HG02798 (cell line): ENCODE measurements around the gene DLL1.

Experiments used
- ATAC-seq: cut with Tn5 transposase; IDR thresholded peaks from one replicate; pipeline ENCODE4 v1.9.1; 2021; ENCODE audit warnings: mild to moderate bottlenecking; ENCODE audit not compliant: unreplicated experiment, poor library complexity

Gene DLL1

DNA sequence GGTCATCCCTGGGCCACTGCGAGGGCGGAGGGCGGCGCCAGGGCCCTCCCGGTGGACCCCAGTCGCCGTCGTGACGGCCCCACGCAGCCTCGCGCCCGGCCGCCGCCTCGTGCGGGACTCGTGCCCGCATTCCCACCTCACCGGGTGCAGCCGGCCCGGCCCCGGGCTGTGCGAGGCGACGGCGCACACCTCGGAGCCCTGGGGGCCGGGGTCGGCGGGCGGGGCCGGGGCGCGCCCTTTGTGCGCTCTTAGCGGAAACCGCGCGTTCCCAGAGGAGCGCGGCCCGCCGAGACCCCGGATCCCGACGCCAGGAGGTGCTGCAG, 5.5 kb upstream of the DLL1 start:
- ATAC-seq: no peak

DNA sequence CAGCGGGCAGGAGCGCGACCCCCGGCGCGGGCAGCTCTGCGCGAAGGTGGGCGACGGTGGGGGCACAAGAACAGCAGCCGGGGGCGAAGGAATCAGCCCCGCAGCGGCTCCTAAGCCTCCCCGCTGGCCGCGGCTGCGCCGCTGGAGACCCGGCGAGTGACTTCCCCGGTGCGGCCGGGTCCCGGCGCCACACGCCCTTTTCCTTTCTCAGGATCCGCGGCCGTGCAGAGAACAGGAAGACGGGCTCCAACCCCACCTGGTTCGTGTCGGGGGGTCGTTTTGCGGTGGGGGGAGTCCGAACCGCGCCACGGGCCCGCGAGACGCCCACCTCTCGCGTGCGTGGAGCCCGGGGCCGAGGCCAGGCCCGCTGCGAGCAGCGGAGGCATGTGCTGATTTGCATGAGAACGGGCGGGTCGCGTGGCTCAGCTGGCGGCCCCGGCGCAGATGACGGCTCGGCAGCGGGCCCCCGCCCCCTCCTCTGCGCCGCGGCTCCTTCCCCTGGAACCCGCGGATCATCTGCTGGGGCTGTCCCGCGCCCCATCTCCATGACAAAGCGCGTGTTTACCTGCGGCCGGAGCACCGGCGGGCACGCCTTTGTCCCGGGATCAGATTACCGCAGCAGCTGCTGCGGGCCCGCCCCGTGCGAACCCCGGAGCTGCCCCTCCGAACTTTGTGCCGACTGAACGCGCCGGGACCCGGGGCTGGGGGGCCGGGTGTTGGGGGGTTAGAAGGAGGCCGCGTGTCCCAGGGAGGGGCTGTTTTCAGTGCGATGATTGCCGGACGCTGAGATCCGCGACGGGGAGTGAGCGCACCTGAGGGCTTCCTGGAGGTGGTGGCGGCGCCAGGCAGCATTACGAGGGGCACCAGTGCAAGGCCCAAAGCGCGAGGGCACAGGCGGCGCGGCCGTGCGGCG, 4.9 kb upstream of the DLL1 start:
- ATAC-seq: peak; percentile 72

DNA sequence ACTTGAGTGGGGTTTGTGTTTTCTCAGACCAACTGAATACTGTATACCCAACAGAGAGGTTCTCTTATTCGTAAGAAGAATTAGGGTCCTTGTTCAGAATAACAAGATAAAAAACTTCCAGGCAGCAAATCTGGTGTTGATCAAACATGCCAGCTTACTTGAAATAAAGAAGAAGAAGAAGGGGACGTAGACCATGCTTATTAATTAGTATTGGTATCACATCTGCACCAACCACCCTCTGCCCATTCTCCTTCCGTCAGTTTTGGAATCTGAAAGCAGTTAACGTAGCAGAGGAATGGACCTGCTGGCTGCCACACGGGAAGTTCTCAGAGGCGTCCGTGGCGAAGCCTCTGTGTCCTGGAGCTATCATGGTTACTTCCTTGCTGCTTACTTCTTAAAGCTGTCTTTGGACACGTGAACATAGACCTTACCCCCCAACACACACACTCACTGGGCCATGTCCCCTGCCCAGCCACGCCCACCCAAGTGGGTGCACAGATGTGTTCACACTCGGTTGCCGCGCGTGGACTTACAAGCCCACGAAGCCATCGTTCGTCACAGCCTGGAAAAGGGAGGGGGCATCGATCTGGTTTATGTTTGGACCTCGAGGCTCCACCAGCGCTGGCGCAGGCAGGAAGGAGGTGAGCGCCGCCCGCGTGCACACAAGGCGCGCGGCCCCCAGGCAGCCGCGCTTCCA, 4.1 kb upstream of the DLL1 start:
- no peak for ATAC-seq

DNA sequence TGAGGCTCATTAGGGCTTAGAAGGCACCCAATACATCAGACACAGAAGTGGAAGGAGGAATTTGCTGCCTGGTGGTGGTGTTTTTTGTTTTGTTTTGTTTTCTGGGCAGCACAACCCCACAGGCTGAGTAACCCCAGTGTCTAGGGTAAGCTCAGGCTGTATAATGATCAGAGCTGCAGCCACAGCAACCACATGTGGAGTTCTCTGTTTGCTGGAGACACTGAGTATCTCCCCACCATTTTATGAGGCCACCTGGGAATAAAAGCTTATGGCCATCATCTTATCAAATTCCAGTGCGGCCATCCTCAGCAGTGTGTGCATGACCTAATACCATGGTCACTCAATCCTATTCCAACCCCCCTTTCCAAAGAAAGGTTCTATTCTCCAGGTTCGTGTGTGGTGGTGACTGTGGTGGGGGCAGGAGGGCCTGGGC, 3.4 kb upstream of the DLL1 start:
- no peak for ATAC-seq

DNA sequence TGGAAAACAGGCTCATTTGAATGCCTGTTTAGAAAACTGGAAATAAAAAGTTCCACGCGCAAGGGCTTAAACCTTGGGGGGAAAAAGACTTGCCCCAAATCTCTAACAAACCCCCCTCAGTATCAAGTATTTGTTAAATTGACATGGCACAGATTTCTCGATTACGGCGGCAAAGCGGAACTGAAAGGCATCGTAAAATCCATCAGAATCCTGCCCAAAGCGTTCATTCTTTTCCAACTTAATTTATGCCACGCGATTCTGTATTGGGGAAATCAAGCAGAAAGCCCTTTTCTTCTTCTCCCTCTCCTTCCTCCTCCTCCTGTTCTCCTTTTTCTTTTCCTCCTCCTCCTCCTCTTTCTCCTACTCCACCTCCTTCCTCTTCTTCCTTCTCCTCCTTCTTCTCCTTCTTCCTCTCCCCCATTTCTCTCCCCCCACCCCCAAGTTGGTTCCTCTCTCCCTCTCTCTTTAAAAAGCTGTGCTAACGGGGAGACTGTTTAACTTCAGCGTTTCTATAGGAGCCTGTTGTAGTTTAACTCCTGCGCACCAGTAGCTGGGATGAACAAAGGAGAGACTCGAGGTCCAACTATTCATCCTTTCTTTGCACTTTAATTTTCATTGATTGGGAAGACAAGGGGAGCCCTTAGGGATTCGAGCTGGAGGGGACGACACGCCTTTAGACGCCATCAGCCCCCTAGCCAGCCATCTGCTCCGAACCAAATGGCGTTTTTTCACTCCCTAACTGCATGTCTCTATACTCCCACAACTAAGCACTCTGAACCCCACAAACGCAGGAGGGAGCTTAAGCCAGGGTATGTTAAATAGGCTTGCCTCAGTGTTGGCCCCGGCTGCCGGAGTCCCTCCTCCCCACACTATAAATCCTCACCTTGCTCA, 2.7 kb upstream of the DLL1 start:
- ATAC-seq: no peak

DNA sequence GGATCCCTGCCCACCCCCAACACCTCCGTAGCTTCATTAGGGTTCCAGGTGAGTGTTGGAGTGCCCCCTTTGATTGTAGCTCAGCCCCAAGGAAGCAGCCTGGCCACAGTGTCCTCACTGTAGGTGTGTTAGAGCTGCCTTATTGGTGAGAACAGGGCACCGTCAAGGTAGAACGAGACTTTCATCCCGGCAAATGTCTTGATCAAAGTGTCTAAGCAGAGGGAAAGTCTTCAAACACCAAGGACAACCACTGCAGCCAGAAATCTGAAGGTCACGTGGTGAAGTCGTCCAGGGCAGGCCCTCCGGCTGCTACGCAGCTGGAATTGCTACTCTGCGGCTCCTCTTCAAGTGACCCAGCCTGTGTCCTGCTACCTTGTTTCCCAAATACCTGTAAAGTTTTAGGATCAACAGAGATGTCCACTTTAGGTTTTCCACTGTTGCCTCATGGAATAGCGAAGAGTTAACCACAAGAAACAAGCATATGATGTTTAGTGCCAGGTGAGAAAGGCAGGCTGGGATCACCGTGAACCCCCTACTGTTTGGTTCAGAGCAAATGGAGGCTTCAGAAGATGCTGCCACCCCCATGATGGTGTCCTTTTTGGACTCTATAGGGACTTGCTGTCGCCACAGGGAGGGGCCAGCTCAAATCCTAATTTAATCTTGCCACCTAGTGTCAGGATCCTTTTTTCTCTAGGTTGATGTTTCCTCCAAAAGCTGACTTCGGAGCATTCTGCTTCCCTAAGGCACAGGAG, 1.7 kb upstream of the DLL1 start:
- no peak for ATAC-seq

DNA sequence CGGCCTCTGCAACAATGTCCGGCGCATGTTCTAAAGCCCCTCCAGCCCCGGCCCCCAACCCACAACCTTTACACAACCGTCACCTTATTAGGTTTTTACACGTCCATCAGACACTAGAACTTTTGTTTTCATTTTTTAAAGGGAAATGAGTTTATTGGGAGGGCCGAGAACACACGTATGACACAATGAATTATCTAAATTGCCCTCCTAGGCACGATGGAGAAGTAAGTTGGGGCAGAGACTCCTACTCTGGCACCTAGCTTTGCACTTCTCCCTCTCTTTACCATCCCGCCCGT, 1.2 kb upstream of the DLL1 start:
- no peak for ATAC-seq

DNA sequence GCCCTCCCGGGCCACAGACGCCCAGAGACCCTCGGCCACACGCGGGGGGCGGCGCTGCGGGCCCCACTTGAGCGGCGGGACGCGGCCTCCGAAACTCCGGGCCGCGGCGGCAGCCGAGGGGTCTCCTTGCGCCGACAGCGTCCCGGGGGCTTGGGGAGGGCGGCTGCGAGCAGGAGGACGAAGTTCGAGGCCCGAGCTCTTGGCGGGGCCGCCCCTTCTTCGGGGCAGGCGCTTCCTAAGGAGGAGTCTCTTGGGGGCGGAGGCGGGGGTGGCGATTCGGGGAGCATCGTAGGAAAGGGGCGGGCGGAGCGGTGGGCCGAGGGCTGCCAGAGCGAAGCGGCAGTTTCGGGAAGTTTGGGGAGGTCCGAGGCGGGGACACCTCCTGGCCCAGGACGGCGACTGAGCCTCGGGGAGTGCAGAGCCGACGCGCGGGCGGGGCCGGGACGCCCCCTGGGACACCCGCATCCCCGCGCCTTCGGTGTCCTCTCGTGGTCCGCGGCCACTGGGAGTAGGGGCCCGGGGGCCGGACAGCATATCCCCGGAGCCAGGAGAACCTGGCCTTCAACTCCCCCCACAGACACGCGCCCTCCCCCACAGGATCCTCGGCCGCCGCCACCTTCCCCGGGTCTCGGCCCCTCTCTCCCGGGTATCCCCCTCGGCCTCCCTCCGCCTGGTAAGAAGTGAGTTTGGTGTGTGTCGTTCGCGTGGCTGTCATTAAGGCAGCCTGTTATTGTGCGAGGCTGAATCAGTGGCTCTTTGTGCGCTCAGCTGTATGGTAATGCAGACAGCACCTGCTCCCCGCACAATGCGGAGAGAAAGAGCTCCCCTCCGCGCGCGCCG, 613 bp upstream of the DLL1 start:
- ATAC-seq: peak; percentile 33

DNA sequence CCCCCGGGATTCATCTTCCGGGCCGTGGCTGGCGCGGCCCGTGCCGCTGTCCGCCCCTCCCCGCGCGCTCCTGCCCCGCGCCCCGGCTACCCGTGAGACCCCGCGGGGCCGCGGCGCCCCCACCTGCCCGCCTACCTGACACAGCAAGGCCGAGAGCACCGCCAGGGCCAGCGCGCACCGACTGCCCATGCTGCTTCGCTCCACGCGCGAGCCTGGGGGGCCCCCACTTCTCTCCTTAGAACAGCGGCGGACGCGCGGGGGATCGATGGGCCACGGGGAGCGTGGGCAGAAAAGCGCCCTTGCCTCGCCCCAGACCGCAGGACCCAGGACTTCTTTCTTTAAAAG, 955 bp downstream of the DLL1 start:
- ATAC-seq: no peak

DNA sequence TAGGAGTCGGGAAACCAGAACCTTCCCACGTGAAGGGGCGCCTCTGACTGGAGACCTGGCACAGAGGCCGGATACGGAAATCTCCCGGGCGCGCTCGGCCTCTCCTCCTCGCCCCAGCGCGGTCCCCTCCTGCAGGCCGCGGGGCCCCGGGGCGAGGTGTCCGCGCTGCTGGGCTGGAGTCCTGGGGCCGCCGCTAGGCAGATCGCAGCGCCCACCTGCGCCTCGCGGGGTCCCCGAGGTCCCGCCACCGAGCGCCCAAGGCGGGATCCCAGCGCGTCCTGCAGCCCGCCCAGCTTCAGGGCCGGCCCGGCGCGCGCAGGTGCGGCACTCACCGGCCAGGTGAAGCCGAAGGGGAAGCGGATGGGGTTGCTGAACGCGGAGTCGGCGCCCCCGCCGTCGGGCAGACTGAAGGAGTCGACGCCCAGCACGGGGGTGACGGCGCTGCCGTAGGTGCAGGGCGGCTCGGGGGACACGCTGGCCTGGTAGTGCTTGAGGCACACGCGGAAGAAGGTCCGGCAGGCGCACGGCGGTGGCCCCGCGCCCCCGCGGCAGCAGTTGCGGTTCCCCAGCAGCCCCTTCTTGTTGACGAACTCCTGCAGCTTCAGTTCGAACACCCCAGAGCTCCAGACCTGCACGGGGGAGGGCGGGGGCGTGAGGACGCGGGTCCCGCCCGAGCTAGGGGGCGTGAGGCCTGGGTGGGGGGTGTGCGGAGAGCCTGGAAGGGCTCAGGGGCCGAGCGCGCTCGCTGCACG, 1.5 kb downstream of the DLL1 start:
- ATAC-seq: no peak

DNA sequence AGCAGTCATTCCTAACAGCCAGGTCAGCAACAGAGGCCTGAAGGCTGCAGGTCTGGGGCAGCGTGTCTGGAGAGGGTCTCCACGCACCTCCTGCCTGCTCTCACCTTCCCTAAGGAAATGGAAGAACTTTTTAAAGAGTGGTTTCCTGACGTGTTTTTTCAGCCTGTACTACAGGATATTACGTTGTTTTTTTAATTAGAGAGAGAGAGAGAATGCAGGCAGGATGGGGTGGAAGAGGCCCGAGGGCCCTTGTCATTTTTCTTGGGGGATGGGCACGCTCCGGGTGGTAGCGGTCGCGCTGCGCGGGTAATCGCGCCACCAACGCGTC, 2.1 kb downstream of the DLL1 start:
- ATAC-seq: no peak

DNA sequence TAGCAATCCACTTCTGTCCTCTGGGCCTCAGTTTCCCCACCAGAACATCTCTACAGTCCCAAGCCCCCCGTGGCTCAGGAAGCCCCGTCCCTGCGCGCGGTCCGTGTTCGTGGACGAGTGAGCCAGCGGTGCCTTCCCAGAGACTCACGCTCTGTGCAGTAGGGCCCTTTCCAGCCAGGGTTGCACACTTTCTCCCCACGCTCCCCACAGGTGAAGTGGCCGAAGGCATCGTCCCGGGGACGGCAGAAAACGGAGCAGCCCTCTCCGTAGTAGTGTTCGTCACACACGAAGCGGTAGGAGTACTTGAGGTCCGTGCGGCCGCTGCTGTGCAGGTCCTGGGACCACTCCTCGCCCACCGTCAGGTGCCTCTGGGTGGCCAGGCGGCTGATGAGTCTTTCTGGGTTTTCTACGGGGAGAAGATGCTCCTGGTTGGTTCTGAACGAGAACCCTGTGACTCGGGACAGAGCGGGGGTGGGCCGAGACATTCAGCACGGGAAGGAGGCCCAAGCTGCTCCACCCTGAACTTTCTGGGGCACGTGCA, 2.7 kb downstream of the DLL1 start:
- ATAC-seq: no peak

DNA sequence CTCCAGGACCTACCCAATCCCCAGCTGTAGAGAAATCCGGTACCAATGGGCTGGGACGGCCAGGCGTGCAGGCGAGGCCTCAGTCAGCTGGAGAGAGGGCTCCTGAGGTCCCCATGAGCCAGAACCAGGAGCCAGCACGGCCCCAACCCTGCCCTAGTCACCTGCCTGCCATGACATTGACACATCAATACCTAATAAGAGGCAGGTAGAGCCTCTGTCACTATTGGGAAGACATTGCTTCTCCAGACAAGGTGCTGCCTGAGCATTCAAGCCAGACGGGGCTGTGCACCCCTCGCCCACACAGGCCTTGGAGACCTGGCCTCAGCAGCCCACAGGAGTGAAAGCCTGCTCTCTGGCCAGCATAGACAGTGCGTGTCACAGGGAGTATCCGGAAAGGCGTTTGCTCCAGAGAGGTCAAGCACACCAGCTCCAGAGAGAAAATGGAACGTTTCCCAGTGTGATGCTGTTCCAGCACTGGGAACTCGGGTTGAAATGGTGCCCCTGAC, 3.5 kb downstream of the DLL1 start:
- ATAC-seq: no peak

DNA sequence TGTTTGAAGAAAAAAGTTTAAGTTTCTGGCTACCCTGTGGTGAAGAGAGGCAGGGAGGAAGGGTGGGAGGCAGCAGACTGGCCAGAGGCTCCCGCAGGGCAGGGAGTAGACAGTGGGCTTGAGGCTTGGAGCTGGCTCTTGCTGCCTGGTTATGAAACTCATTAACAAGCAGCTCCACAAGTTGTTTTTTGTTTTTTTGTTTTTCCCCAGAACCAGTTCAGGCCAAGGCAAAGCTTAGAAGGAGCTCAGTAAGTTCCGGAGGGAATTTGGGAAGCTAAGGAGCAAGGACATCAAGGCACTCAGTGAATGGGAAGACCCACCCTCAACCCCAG, 4.0 kb downstream of the DLL1 start:
- ATAC-seq: no peak

DNA sequence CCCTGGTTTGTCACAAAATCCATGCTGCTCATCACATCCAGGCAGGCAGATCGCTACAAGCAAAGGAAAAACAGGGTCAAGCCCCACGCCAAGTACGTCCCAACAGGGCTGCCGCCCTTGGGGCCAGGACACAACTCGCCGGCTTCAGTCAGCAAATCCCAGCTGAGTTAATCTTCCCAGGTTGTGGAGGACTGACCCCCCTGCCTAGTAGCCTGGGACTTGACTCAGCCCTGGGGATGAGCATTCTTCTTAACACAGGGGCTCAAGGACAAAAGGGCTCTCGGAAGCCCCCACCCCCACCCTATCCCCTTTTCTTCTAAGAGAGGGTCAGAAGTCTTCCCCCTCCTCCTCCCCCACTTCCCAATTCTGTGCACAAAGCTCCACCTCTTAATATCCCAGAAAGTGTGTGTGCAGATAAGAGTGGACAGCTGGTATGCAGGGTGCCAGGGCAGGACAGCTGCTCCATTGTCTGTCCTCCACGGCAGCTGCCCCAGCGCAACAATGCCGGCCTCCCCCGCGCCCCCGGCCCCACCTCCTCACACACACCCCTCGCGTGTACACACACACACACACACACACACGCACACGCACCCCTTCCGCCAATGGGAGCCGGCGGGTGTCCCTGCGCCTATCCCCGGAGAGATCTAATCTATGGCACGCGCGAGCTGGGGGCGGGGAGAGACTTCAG, 4.5 kb downstream of the DLL1 start:
- ATAC-seq: no peak

DNA sequence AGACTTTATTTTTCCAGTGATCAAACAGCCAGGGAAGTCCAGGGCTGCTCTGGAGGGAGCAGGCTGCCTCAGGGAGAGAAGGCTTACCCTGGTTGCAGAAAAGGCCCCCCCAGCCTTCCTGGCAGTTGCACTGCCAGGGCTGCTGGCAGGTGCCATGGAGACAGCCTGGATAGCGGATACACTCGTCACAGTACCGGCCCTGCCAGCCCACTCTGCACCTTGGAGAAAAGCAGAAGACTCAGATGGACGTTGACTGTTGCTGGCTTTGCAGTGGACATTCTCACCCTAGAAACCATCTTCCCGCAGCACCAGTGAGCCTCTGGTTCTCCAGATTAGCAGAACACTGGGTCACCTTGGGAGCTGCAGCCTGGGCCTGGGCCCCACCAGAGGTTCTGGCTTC, 5.4 kb downstream of the DLL1 start:
- ATAC-seq: no peak

DNA sequence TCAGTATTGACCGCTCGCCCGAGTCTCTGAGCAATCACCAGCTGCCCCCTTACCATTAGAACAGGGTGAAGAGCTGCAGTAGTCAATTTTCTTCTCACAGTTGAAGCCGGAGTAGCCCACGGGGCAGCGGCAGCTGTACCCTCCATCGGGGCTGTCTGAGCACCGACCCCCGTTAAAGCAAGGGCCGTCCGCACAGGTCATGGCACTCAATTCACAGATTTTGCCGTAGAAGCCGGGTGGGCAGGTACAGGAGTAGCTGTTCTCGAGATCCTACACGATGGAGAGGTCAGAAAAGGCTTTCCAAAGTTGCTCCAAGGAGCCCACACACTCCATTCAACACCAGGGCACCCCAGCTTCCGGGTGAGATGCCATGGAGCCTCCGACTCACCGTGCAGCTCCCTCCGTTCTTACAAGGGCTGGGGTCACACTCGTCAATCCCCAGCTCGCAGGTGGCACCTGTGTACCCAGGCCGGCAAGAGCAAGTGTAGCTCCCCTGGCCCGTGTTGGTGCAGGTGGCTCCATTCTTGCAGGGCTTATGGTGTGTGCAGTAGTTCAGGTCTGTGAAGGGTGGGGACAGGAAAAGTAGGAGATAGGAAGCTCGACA, 5.9 kb downstream of the DLL1 start:
- ATAC-seq: no peak
